H1 (cell line): ENCODE data around the gene LEPR. TPM values are rescaled to one million over a fixed set of nuclear protein-coding genes. Genes with fewer than 3 reads are reported as not detected.

Experiments
- CBX8 ChIP-seq: fragments of 300-800, 300-1000 bp; sonication (generic); IDR thresholded peaks from 2 replicates; pipeline ENCODE4 v1.7.1; 2016; ENCODE audit warnings: low read depth, low read length, borderline replicate concordance
- CHD1 ChIP-seq: IDR thresholded peaks from 2 replicates; pipeline ENCODE4 v1.6.1; 2012; ENCODE audit warnings: low read depth, low read length, improper control_type of control experiment
- EZH2 ChIP-seq: fragments of 200-600 bp; sonication (generic); IDR thresholded peaks from 2 replicates; pipeline ENCODE4 v1.7.1; 2012; ENCODE audit warnings: low read depth, mild to moderate bottlenecking, moderate library complexity, low read length, inconsistent platforms; ENCODE audit not compliant: severe bottlenecking
- GTF2F1 ChIP-seq: IDR thresholded peaks from 2 replicates; pipeline ENCODE4 v1.6.1; 2012; ENCODE audit warnings: low read depth, low read length, improper control_type of control experiment, borderline replicate concordance
- POLR2A ChIP-seq, 2 experiments: IDR thresholded peaks; 1 replicate in 1 of 2; 2 replicates in 1 of 2; pipeline ENCODE4 v1.6.1; 2011; ENCODE audit warnings: low read depth in 2 of 2, low read length in 2 of 2, mild to moderate bottlenecking in 2 of 2; ENCODE audit errors: control extremely low read depth in 1 of 2
- RNF2 ChIP-seq: fragments of 200-900, 300-1000 bp; sonication (generic); IDR thresholded peaks from 2 replicates; pipeline ENCODE4 v1.7.1; 2016; ENCODE audit warnings: borderline replicate concordance, low read depth, mild to moderate bottlenecking, antibody characterized with exemption, low read length; ENCODE audit not compliant: poor library complexity, severe bottlenecking; ENCODE audit errors: missing control alignments
- polyA plus RNA-seq, 7 experiments: library from polyadenylated mRNA; depleted of rRNA in 3 of 7; stranded (reverse) in 5 of 7; unstranded in 2 of 7; fragments of >200 nt in 5 of 7; fragments of 200-250 nt in 2 of 7; gene quantifications; 1 replicate in 5 of 7; 2 replicates in 1 of 7; 4 replicates in 1 of 7; pipeline versions ENCODE4 v1.2.1 to v1.2.3, GENCODE V29; 2011 to 2013; ENCODE audit warnings: missing spikeins in 2 of 7, mixed read lengths in 2 of 7
- total RNA-seq: library from RNA; stranded (reverse); fragmentation: NEBNext Ultra II Directional; extraction: Animal tissue kit (Norgen Biotek cat#: 25700); gene quantifications from 2 replicates; pipeline ENCODE4 v1.2.1, GENCODE V29; 2021
- TF ChIP-seq, protein P1 (sequence below): fragments of 300-600 bp; sonication (generic); IDR thresholded peaks from 2 replicates; pipeline ENCODE4 v1.7.1; 2012; ENCODE audit warnings: low read length, moderate library complexity, mild to moderate bottlenecking, inconsistent platforms; ENCODE audit not compliant: insufficient replicate concordance
- TF ChIP-seq, protein P2 (sequence below): IDR thresholded peaks from 2 replicates; pipeline ENCODE4 v1.6.1; 2012; ENCODE audit warnings: low read length, inconsistent platforms

The LEPR gene
- total and polyA plus RNA-seq, 2 of the 8 experiments (the other 6 are each of a cell fraction or from before 2014, with no cell fraction given), result 1.3 to 3.9 TPM

DNA sequence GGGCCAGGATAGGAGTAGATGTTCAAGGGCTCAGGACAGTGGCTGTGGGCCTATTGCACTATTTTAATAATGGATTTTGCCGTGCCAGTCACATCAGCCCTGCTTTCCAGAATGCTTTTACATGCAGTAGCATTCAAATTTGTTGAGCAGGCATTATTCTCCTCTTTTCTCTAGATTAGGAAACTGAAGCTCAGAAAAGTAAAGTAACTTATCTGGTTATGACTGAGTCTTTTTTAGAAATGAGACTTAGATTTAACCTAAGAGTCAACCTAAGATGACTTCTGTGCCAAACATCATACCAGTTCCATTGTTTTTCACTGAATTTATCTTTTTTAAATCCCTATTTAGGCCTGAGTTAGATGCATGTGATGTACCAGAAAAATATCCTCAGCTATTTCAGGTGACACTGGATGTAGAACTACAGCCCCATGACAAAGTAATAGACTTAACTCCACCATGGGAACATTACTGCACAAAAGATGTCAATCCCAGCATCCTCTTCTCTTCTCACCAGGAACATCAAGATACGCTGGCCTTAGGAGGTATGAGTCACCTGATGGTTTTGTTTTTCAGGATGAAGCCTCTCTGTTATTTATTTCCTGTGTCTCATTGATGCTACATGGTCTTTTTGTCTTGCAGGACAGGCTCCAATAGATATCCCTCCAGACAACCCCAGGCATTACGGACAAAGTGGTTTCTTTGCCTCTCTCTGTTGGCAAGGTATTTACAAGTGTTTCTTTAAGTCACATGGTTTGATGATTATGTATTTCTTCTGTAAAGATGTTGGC, 31.4 kb upstream of the LEPR start (continued):
- TF ChIP-seq, protein P1, sequence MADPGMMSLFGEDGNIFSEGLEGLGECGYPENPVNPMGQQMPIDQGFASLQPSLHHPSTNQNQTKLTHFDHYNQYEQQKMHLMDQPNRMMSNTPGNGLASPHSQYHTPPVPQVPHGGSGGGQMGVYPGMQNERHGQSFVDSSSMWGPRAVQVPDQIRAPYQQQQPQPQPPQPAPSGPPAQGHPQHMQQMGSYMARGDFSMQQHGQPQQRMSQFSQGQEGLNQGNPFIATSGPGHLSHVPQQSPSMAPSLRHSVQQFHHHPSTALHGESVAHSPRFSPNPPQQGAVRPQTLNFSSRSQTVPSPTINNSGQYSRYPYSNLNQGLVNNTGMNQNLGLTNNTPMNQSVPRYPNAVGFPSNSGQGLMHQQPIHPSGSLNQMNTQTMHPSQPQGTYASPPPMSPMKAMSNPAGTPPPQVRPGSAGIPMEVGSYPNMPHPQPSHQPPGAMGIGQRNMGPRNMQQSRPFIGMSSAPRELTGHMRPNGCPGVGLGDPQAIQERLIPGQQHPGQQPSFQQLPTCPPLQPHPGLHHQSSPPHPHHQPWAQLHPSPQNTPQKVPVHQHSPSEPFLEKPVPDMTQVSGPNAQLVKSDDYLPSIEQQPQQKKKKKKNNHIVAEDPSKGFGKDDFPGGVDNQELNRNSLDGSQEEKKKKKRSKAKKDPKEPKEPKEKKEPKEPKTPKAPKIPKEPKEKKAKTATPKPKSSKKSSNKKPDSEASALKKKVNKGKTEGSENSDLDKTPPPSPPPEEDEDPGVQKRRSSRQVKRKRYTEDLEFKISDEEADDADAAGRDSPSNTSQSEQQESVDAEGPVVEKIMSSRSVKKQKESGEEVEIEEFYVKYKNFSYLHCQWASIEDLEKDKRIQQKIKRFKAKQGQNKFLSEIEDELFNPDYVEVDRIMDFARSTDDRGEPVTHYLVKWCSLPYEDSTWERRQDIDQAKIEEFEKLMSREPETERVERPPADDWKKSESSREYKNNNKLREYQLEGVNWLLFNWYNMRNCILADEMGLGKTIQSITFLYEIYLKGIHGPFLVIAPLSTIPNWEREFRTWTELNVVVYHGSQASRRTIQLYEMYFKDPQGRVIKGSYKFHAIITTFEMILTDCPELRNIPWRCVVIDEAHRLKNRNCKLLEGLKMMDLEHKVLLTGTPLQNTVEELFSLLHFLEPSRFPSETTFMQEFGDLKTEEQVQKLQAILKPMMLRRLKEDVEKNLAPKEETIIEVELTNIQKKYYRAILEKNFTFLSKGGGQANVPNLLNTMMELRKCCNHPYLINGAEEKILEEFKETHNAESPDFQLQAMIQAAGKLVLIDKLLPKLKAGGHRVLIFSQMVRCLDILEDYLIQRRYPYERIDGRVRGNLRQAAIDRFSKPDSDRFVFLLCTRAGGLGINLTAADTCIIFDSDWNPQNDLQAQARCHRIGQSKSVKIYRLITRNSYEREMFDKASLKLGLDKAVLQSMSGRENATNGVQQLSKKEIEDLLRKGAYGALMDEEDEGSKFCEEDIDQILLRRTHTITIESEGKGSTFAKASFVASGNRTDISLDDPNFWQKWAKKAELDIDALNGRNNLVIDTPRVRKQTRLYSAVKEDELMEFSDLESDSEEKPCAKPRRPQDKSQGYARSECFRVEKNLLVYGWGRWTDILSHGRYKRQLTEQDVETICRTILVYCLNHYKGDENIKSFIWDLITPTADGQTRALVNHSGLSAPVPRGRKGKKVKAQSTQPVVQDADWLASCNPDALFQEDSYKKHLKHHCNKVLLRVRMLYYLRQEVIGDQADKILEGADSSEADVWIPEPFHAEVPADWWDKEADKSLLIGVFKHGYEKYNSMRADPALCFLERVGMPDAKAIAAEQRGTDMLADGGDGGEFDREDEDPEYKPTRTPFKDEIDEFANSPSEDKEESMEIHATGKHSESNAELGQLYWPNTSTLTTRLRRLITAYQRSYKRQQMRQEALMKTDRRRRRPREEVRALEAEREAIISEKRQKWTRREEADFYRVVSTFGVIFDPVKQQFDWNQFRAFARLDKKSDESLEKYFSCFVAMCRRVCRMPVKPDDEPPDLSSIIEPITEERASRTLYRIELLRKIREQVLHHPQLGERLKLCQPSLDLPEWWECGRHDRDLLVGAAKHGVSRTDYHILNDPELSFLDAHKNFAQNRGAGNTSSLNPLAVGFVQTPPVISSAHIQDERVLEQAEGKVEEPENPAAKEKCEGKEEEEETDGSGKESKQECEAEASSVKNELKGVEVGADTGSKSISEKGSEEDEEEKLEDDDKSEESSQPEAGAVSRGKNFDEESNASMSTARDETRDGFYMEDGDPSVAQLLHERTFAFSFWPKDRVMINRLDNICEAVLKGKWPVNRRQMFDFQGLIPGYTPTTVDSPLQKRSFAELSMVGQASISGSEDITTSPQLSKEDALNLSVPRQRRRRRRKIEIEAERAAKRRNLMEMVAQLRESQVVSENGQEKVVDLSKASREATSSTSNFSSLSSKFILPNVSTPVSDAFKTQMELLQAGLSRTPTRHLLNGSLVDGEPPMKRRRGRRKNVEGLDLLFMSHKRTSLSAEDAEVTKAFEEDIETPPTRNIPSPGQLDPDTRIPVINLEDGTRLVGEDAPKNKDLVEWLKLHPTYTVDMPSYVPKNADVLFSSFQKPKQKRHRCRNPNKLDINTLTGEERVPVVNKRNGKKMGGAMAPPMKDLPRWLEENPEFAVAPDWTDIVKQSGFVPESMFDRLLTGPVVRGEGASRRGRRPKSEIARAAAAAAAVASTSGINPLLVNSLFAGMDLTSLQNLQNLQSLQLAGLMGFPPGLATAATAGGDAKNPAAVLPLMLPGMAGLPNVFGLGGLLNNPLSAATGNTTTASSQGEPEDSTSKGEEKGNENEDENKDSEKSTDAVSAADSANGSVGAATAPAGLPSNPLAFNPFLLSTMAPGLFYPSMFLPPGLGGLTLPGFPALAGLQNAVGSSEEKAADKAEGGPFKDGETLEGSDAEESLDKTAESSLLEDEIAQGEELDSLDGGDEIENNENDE, result no peak
- TF ChIP-seq CBX8 (no peak), POLR2A (IDR thresholded peaks at IDR 0.05; ENCODE audit: control extremely low read depth in 1 of 2, low read depth in 2 of 2, low read length in 2 of 2) (no peak), GTF2F1 (no peak), EZH2 (no peak), CHD1 (no peak), RNF2 (no peak)
- TF ChIP-seq, protein P2, sequence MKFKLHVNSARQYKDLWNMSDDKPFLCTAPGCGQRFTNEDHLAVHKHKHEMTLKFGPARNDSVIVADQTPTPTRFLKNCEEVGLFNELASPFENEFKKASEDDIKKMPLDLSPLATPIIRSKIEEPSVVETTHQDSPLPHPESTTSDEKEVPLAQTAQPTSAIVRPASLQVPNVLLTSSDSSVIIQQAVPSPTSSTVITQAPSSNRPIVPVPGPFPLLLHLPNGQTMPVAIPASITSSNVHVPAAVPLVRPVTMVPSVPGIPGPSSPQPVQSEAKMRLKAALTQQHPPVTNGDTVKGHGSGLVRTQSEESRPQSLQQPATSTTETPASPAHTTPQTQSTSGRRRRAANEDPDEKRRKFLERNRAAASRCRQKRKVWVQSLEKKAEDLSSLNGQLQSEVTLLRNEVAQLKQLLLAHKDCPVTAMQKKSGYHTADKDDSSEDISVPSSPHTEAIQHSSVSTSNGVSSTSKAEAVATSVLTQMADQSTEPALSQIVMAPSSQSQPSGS, result no peak
